ENCODE measurements around the gene ATP6V1G2.
"Not testable (repeated sequence)": the region's sequence is repeated elsewhere in the genome, so short reads cannot be mapped to it uniquely, and the experiment has no call there.

Gene ATP6V1G2

GRCh38 chr6:31509036-31509435 lies 37.4 kb downstream of the ATP6V1G2 start:
- not testable (repeated sequence) for H3K27ac ChIP-seq (ENCODE audit: low read length); H3K4me1 ChIP-seq (ENCODE audit: insufficient read depth, low read length); H3K9ac ChIP-seq (ENCODE audit: low read depth, low read length); H3K4me3 ChIP-seq (ENCODE audit: low read length); H3K9me3 ChIP-seq (ENCODE audit: insufficient read depth, low read depth, low read length); H3K27me3 ChIP-seq (ENCODE audit: insufficient read depth, low read length)
- H3K36me3 ChIP-seq (ENCODE audit: insufficient read depth, low read depth, low read length) = peaks cover 31% of the 10 kb centered on the region

GRCh38 chr6:31502586-31502985 lies 43.8 kb downstream of the ATP6V1G2 start:
- H3K4me1 ChIP-seq (ENCODE audit: insufficient read depth, low read length) = no peaks in the 10 kb centered on the region
- H3K27me3 ChIP-seq (ENCODE audit: insufficient read depth, low read length) = peaks cover 19% of the 10 kb centered on the region
- H3K4me3 ChIP-seq (ENCODE audit: low read length) = no peak overlapping the region
- no peak overlapping the region for H3K27ac ChIP-seq (ENCODE audit: low read length)
- H3K9me3 ChIP-seq (ENCODE audit: insufficient read depth, low read depth, low read length) = no peaks in the 10 kb centered on the region
- H3K9ac ChIP-seq (ENCODE audit: low read depth, low read length) = no peak overlapping the region
- H3K36me3 ChIP-seq (ENCODE audit: insufficient read depth, low read depth, low read length) = peaks cover 13% of the 10 kb centered on the region

GRCh38 chr6:31499648-31500047 lies 46.8 kb downstream of the ATP6V1G2 start:
- H3K4me3 ChIP-seq (ENCODE audit: low read length) = not testable (repeated sequence)

GRCh38 chr6:31498748-31499147 lies 47.7 kb downstream of the ATP6V1G2 start:
- H3K9ac ChIP-seq (ENCODE audit: low read depth, low read length) = peak overlapping the region; percentile 37; the same call in 1 of the 2 replicates
- H3K27ac ChIP-seq (ENCODE audit: low read length) = no peak overlapping the region
- no peaks in the 10 kb centered on the region for H3K9me3 ChIP-seq (ENCODE audit: insufficient read depth, low read depth, low read length)
- H3K36me3 ChIP-seq (ENCODE audit: insufficient read depth, low read depth, low read length) = no peaks in the 10 kb centered on the region
- peak overlapping the region; percentile 72 for H3K4me3 ChIP-seq (ENCODE audit: low read length)
- peaks cover 56% of the 10 kb centered on the region for H3K27me3 ChIP-seq (ENCODE audit: insufficient read depth, low read length)
- H3K4me1 ChIP-seq (ENCODE audit: insufficient read depth, low read length) = peaks cover 6% of the 10 kb centered on the region

More at GRCh38 chr6:31499648-31500047, 46.8 kb downstream of the ATP6V1G2 start:
- H3K27me3 ChIP-seq (ENCODE audit: insufficient read depth, low read length) = peaks cover 48% of the 10 kb centered on the region
- H3K36me3 ChIP-seq (ENCODE audit: insufficient read depth, low read depth, low read length); H3K9me3 ChIP-seq (ENCODE audit: insufficient read depth, low read depth, low read length); H3K27ac ChIP-seq (ENCODE audit: low read length); H3K9ac ChIP-seq (ENCODE audit: low read depth, low read length); H3K4me1 ChIP-seq (ENCODE audit: insufficient read depth, low read length): not testable (repeated sequence)

GRCh38 chr6:31497531-31498476 lies 48.6 kb downstream of the ATP6V1G2 start, which contains the start of gene MICB:
Gene MICB (plus strand): TSS chr6:31498145. CDS start chr6:31498194, 49 bp downstream.
- Histone ChIP-seq H3K9me3 (ENCODE audit: insufficient read depth, low read depth, low read length) (no peaks in the 10 kb centered on the region), H3K36me3 (ENCODE audit: insufficient read depth, low read depth, low read length) (no peaks in the 10 kb centered on the region), H3K9ac (ENCODE audit: low read depth, low read length) (peak within 1 kb of the TSS; percentile 42; the same call in 1 of the 2 replicates), H3K27ac (ENCODE audit: low read length) (no peak within 1 kb of the TSS), H3K4me1 (ENCODE audit: insufficient read depth, low read length) (peaks cover 6% of the 10 kb centered on the region), H3K4me3 (ENCODE audit: low read length) (peak within 1 kb of the TSS; percentile 72), H3K27me3 (ENCODE audit: insufficient read depth, low read length) (peaks cover 56% of the 10 kb centered on the region)

- H3K27ac ChIP-seq (ENCODE audit: low read length); H3K36me3 ChIP-seq (ENCODE audit: insufficient read depth, low read depth, low read length); H3K4me1 ChIP-seq (ENCODE audit: insufficient read depth, low read length); H3K9me3 ChIP-seq (ENCODE audit: insufficient read depth, low read depth, low read length); H3K9ac ChIP-seq (ENCODE audit: low read depth, low read length): not testable (repeated sequence)
- peak overlapping the region; percentile 72; the same call in 1 of the 2 replicates for H3K4me3 ChIP-seq (ENCODE audit: low read length)
- H3K27me3 ChIP-seq (ENCODE audit: insufficient read depth, low read length) = peaks cover 56% of the 10 kb centered on the region
These were observed 49.6 kb downstream of the ATP6V1G2 start for GRCh38 chr6:31496826-31497225.

GRCh38 chr6:31495580-31495979 lies 50.8 kb downstream of the ATP6V1G2 start:
- Histone ChIP-seq H3K27me3 (ENCODE audit: insufficient read depth, low read length) (peaks cover 56% of the 10 kb centered on the region), H3K4me1 (ENCODE audit: insufficient read depth, low read length) (peaks cover 6% of the 10 kb centered on the region), H3K9me3 (ENCODE audit: insufficient read depth, low read depth, low read length) (no peaks in the 10 kb centered on the region), H3K9ac (ENCODE audit: low read depth, low read length) (peak overlapping the region; percentile 61; the same call in 1 of the 2 replicates), H3K36me3 (ENCODE audit: insufficient read depth, low read depth, low read length) (no peaks in the 10 kb centered on the region), H3K27ac (ENCODE audit: low read length) (no peak overlapping the region), H3K4me3 (ENCODE audit: low read length) (peak overlapping the region; percentile 80)
